Osteoblast (primary cell): ENCODE data around the gene NDUFA3. TPM values are rescaled to one million over a fixed set of nuclear protein-coding genes. Genes with fewer than 3 reads are reported as not detected.

Source experiments
- DNase-seq: peaks from one replicate; pipeline ENCODE4 v3.0.0; 2011; ENCODE audit warnings: low spot score, mixed read lengths; ENCODE audit not compliant: insufficient read length; ENCODE audit errors: missing footprints
- H2AFZ ChIP-seq: 2 replicates; pipeline ENCODE4 v1.6.0; 2011; ENCODE audit warnings: mild to moderate bottlenecking, low read length
- H3K27ac ChIP-seq: 2 replicates; pipeline ENCODE4 v1.5.1; 2011; ENCODE audit warnings: mild to moderate bottlenecking, low read depth, low read length, moderate library complexity
- H3K27me3 ChIP-seq: 2 replicates; pipeline ENCODE4 v1.6.0; 2012; ENCODE audit warnings: mild to moderate bottlenecking, control low read depth, inconsistent platforms, low read length, moderate library complexity; ENCODE audit not compliant: insufficient read depth
- H3K36me3 ChIP-seq: 2 replicates; pipeline ENCODE4 v1.5.1; 2011; ENCODE audit warnings: mild to moderate bottlenecking, low read length, control low read depth, moderate library complexity; ENCODE audit not compliant: insufficient read depth
- H3K4me1 ChIP-seq: 2 replicates; pipeline ENCODE4 v1.5.1; 2011; ENCODE audit warnings: mild to moderate bottlenecking, low read length, control low read depth, moderate library complexity; ENCODE audit not compliant: insufficient read depth
- H3K4me2 ChIP-seq: 2 replicates; pipeline ENCODE4 v1.6.0; 2011; ENCODE audit warnings: mild to moderate bottlenecking, low read length; ENCODE audit not compliant: insufficient read depth
- H3K4me3 ChIP-seq: fragments of 200-600 bp; sonication (generic); 3 replicates; pipeline ENCODE4 v1.5.1; 2012; ENCODE audit warnings: mild to moderate bottlenecking, low read length, inconsistent platforms; ENCODE audit not compliant: insufficient read depth
- H3K79me2 ChIP-seq: 2 replicates; pipeline ENCODE4 v1.6.0; 2012; ENCODE audit warnings: mild to moderate bottlenecking, low read length, control low read depth, inconsistent platforms; ENCODE audit not compliant: insufficient read depth
- H3K9me3 ChIP-seq: 2 replicates; pipeline ENCODE4 v1.5.1; 2011; ENCODE audit warnings: low read depth, low read length, control low read depth
- H4K20me1 ChIP-seq: 2 replicates; pipeline ENCODE4 v1.6.0; 2012; ENCODE audit warnings: mild to moderate bottlenecking, low read length, control low read depth; ENCODE audit not compliant: insufficient read depth
- total RNA-seq: library from RNA; depleted of rRNA; stranded (reverse); fragments of >200 nt; gene quantifications from 2 replicates; pipeline ENCODE4 v1.2.3, GENCODE V29; 2012
- TF ChIP-seq, protein P1 (sequence below): IDR thresholded peaks from 2 replicates; pipeline ENCODE4 v1.5.1; 2011; ENCODE audit warnings: mild to moderate bottlenecking, low read depth, low read length, moderate library complexity; ENCODE audit errors: extremely low read depth

The NDUFA3 gene
- total RNA-seq, 1 donor = 8.3 TPM

DNA sequence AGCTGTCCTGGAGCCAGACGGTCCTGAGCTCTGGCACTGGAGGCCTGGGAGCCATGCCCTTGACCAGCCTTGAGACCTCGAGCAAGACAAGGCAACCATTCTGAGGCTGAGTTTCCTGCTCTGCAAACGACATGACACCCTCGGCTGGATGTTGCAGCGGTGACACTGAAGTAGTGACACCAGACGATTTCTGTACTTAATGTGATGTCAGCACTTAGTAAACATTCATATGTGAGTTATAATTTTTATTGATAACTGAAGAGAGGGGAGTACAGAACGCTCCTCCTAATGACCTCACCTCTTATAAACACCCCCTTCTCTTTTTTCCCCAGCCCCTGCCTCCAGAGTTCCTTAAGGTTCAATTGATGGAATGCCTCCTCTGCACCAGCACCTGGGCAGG, 5.8 kb downstream of the NDUFA3 start:
- Histone ChIP-seq H4K20me1 (peaks cover 2% of the 10 kb centered on the region), H3K4me1 (peaks cover 1% of the 10 kb centered on the region), H3K27ac (no peak overlapping the region), H2AFZ (no peak overlapping the region), H3K36me3 (peaks cover 44% of the 10 kb centered on the region), H3K4me3 (no peak overlapping the region), H3K9me3 (no peaks in the 10 kb centered on the region), H3K79me2 (peaks cover 28% of the 10 kb centered on the region), H3K4me2 (no peak overlapping the region), H3K27me3 (no peaks in the 10 kb centered on the region)
- DNase-seq = peak; percentile 11
- TF ChIP-seq, protein P1, sequence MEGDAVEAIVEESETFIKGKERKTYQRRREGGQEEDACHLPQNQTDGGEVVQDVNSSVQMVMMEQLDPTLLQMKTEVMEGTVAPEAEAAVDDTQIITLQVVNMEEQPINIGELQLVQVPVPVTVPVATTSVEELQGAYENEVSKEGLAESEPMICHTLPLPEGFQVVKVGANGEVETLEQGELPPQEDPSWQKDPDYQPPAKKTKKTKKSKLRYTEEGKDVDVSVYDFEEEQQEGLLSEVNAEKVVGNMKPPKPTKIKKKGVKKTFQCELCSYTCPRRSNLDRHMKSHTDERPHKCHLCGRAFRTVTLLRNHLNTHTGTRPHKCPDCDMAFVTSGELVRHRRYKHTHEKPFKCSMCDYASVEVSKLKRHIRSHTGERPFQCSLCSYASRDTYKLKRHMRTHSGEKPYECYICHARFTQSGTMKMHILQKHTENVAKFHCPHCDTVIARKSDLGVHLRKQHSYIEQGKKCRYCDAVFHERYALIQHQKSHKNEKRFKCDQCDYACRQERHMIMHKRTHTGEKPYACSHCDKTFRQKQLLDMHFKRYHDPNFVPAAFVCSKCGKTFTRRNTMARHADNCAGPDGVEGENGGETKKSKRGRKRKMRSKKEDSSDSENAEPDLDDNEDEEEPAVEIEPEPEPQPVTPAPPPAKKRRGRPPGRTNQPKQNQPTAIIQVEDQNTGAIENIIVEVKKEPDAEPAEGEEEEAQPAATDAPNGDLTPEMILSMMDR = no peak

DNA sequence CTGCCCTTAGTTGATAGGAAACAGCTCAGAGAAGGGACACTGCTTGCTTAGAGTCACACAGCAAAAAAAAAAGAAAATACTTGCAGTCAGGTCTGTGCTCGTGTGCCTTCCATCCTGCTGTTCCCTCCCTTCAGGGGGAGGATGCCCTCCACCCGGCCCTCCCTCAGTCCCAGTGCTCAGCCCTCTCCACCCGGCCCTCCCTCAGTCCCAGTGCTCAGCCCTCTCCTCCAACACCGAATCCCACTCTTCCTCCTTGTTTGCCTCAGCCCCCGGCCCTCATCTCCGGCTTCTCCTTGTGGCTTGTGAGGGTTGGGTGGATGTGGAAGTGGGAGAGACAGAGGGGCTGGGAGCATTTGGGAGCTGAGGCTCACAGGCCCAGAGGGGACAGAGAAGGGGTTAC, 7.0 kb downstream of the NDUFA3 start:
- Histone ChIP-seq H3K36me3 (peaks cover 44% of the 10 kb centered on the region), H4K20me1 (peaks cover 2% of the 10 kb centered on the region), H3K4me3 (no peak overlapping the region), H3K27ac (no peak overlapping the region), H3K27me3 (no peaks in the 10 kb centered on the region), H3K4me1 (peaks cover 4% of the 10 kb centered on the region), H3K79me2 (peaks cover 32% of the 10 kb centered on the region), H3K4me2 (no peak overlapping the region), H2AFZ (no peak overlapping the region), H3K9me3 (no peaks in the 10 kb centered on the region)
- DNase-seq = no peak
- TF ChIP-seq, protein P1 = no peak

DNA sequence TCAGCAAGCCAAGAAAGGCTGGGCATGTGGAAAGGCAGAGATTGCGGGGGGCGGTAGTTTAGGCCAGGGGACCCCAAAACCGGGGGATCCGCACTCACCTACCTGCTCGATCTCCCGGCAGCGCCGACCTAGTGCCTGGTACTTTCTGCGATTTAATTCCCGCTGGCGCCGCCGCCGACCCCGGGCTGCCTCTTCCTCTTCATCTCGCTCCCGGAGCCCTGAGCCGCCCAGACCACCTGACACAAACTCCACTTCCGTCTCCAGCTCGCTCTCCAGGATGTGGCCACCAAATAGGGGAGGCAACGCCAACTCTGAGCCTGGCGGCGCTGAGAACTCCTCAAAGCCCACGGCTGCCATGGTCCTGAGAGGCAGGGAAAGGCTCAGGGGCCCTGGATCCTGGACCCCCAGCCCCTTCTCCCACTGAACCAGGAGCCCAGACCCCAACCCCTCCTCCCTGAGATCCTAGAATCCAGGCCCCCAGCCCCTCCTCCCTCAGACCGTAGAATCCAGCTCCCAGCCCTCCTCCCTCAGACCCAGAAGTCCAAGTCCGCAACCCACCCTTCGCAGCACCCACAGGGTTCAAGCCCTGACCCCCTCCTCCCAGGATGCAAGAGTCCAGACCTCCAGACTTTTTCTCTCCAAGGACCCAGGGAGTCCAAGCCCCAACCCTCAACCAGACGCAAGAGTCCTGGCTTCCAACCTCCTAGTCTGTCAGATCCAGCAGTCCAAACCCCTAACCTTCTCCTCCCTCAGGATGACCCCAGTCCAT, 11.9 kb downstream of the NDUFA3 start:
- H3K9me3 ChIP-seq = no peaks in the 10 kb centered on the region
- H3K4me1 ChIP-seq = peaks cover 9% of the 10 kb centered on the region
- H3K4me2 ChIP-seq = peak overlapping the region; percentile 90
- H3K27me3 ChIP-seq = no peaks in the 10 kb centered on the region
- peak overlapping the region; percentile 85 for H3K4me3 ChIP-seq
- DNase-seq = peak; percentile 94
- TF ChIP-seq, protein P1 = no peak
- peaks cover 9% of the 10 kb centered on the region for H4K20me1 ChIP-seq
- peak overlapping the region; percentile 81 for H3K27ac ChIP-seq
- H3K79me2 ChIP-seq = peaks cover 49% of the 10 kb centered on the region
- H3K36me3 ChIP-seq = peaks cover 24% of the 10 kb centered on the region
- H2AFZ ChIP-seq = peak overlapping the region; percentile 97
